HEK293 (cell line): ENCODE measurements around the gene RASGRF2.
A peak's percentile ranks its signal among the peaks of the same experiment; 100 is the strongest.

Source experiments
- CTCF ChIA-PET: fragments of 350-600 bp; formaldehyde crosslinking; extraction: SDS; loops from one replicate; lab custom pipeline; 2021; ENCODE audit warnings: antibody characterized with exemption; lab: Yijun Ruan, JAX
- POLR2A ChIA-PET: fragments of 300-600 bp; formaldehyde crosslinking; extraction: SDS; loops from one replicate; lab custom pipeline; 2020; ENCODE audit warnings: antibody characterized with exemption, inconsistent platforms; lab: Yijun Ruan, JAX
- H3K27ac ChIP-seq: fragments of 200-500 bp; sonication (Bioruptor generic); 2 replicates; pipeline ENCODE4 v1.5.1; 2014; ENCODE audit warnings: low read depth, low read length, control low read depth, inconsistent platforms; ENCODE audit errors: extremely low read depth
- H3K36me3 ChIP-seq, 2 experiments: fragments of 200-500 bp in 1 of 2; sonication (Bioruptor generic) in 1 of 2; 1 replicate in 1 of 2; 2 replicates in 1 of 2; pipeline ENCODE4 v1.5.1; 2014 to 2017; ENCODE audit warnings: inconsistent platforms in 2 of 2, low read length in 2 of 2; ENCODE audit not compliant: control insufficient read depth in 2 of 2, insufficient read depth in 1 of 2
- H3K4me1 ChIP-seq: fragments of 200-500 bp; sonication (Bioruptor generic); 2 replicates; pipeline ENCODE4 v1.5.1; 2014; ENCODE audit warnings: mild to moderate bottlenecking, low read length, inconsistent platforms; ENCODE audit not compliant: control insufficient read depth, insufficient read depth
- H3K4me3 ChIP-seq: 2 replicates; pipeline ENCODE4 v1.5.1; 2011; ENCODE audit warnings: low read depth, mild to moderate bottlenecking, control low read depth, low read length, moderate library complexity
- H3K9me3 ChIP-seq: fragments of 200-500 bp; sonication (Bioruptor generic); 2 replicates; pipeline ENCODE4 v1.5.1; 2014; ENCODE audit warnings: low read depth, low read length, inconsistent platforms; ENCODE audit not compliant: control insufficient read depth, insufficient read depth
- GLI4 ChIP-seq: fragments of 450-650 bp; formaldehyde crosslinking; IDR thresholded peaks from 2 replicates; pipeline ENCODE4 v1.5.1; 2016; ENCODE audit warnings: missing biosample characterization, missing genetic modification characterization
- MEIS1 ChIP-seq: sonication (generic); formaldehyde crosslinking; IDR thresholded peaks from 2 replicates; pipeline ENCODE4 v1.8.1; 2022; ENCODE audit warnings: missing genetic modification reagents, mild to moderate bottlenecking, borderline replicate concordance
- YY1 ChIP-seq: fragments of 450-650 bp; formaldehyde crosslinking; IDR thresholded peaks from 2 replicates; pipeline ENCODE4 v1.5.1; 2018; ENCODE audit warnings: missing biosample characterization, missing genetic modification characterization
- ZIC2 ChIP-seq: fragments of 450-650 bp; formaldehyde crosslinking; IDR thresholded peaks from 2 replicates; pipeline ENCODE4 v1.5.1; 2016; ENCODE audit warnings: missing biosample characterization, missing genetic modification characterization
- ZNF169 ChIP-seq: fragments of 450-650 bp; formaldehyde crosslinking; IDR thresholded peaks from 2 replicates; pipeline ENCODE4 v1.5.1; 2016; ENCODE audit warnings: missing biosample characterization, missing genetic modification characterization
- ZNF23 ChIP-seq: fragments of 450-650 bp; formaldehyde crosslinking; IDR thresholded peaks from 2 replicates; pipeline ENCODE4 v1.5.1; 2016; ENCODE audit warnings: missing biosample characterization, missing genetic modification characterization, borderline replicate concordance
- ZNF239 ChIP-seq: fragments of 450-650 bp; formaldehyde crosslinking; IDR thresholded peaks from 2 replicates; pipeline ENCODE4 v1.5.1; 2016; ENCODE audit warnings: missing biosample characterization, missing genetic modification characterization
- ZNF266 ChIP-seq: fragments of 450-650 bp; formaldehyde crosslinking; IDR thresholded peaks from 2 replicates; pipeline ENCODE4 v1.5.1; 2016; ENCODE audit warnings: missing biosample characterization, missing genetic modification characterization, low read depth
- ZNF292 ChIP-seq: fragments of 450-650 bp; formaldehyde crosslinking; IDR thresholded peaks from 2 replicates; pipeline ENCODE4 v1.5.1; 2016; ENCODE audit warnings: low read depth, missing biosample characterization, missing genetic modification characterization, borderline replicate concordance
- ZNF600 ChIP-seq: fragments of 450-650 bp; formaldehyde crosslinking; IDR thresholded peaks from 2 replicates; pipeline ENCODE4 v1.5.1; 2016; ENCODE audit warnings: missing biosample characterization, missing genetic modification characterization
- ZNF660 ChIP-seq: fragments of 450-650 bp; IDR thresholded peaks from 2 replicates; pipeline ENCODE4 v1.5.1; 2018; ENCODE audit warnings: missing biosample characterization, mild to moderate bottlenecking, missing genetic modification characterization
- ZNF747 ChIP-seq: fragments of 450-650 bp; formaldehyde crosslinking; IDR thresholded peaks from 2 replicates; pipeline ENCODE4 v1.5.1; 2016; ENCODE audit warnings: missing biosample characterization, missing genetic modification characterization
- ZXDB ChIP-seq: fragments of 450-650 bp; formaldehyde crosslinking; IDR thresholded peaks from 2 replicates; pipeline ENCODE4 v1.5.1; 2016; ENCODE audit warnings: missing biosample characterization, missing genetic modification characterization
- TF ChIP-seq, protein P1 (sequence below): sonication (generic); formaldehyde crosslinking; IDR thresholded peaks from 2 replicates; pipeline ENCODE4 v1.8.1; 2022; ENCODE audit warnings: mild to moderate bottlenecking, moderate library complexity, missing genetic modification reagents
- TF ChIP-seq, protein P2 (sequence below): fragments of 450-650 bp; formaldehyde crosslinking; IDR thresholded peaks from 2 replicates; pipeline ENCODE4 v1.5.1; 2016; ENCODE audit warnings: missing biosample characterization, missing genetic modification characterization
- TF ChIP-seq, protein P3 (sequence below): fragments of 450-650 bp; formaldehyde crosslinking; IDR thresholded peaks from 2 replicates; pipeline ENCODE4 v1.5.1; 2016; ENCODE audit warnings: missing biosample characterization, missing genetic modification characterization
- TF ChIP-seq, protein P4 (sequence below): fragments of 450-650 bp; formaldehyde crosslinking; IDR thresholded peaks from 2 replicates; pipeline ENCODE4; 2016; ENCODE audit warnings: missing biosample characterization, missing genetic modification characterization
- TF ChIP-seq, protein P5 (sequence below): fragments of 450-650 bp; formaldehyde crosslinking; IDR thresholded peaks from 2 replicates; pipeline ENCODE4 v1.5.1; 2016; ENCODE audit warnings: missing biosample characterization, missing genetic modification characterization
- TF ChIP-seq, protein P6 (sequence below): IDR thresholded peaks from 2 replicates; pipeline ENCODE4 v1.6.1; 2011; ENCODE audit warnings: mild to moderate bottlenecking, low read depth, low read length, borderline replicate concordance

RASGRF2 gene

GRCh38 chr5:81140943-81141342, 180.8 kb downstream of the RASGRF2 start:
- H3K9me3 ChIP-seq = no peaks in the 10 kb centered on the region
- H3K27ac ChIP-seq = no peak overlapping the region

GRCh38 chr5:81142108-81142507, 181.9 kb downstream of the RASGRF2 start:
- POLR2A ChIA-PET = interaction anchor here (0.6 kb wide), 1 partner anchor 368 kb away, joined by 3 read pairs; no protein-coding TSS in a partner anchor
- H3K9me3 ChIP-seq = no peaks in the 10 kb centered on the region
- H3K27ac ChIP-seq = no peak overlapping the region
- peaks cover 11% of the 10 kb centered on the region for H3K4me1 ChIP-seq
- H3K4me3 ChIP-seq = no peak overlapping the region
- CTCF ChIA-PET = no interaction called here
- no peaks in the 10 kb centered on the region for H3K36me3 ChIP-seq
- TF ChIP-seq, protein P1, sequence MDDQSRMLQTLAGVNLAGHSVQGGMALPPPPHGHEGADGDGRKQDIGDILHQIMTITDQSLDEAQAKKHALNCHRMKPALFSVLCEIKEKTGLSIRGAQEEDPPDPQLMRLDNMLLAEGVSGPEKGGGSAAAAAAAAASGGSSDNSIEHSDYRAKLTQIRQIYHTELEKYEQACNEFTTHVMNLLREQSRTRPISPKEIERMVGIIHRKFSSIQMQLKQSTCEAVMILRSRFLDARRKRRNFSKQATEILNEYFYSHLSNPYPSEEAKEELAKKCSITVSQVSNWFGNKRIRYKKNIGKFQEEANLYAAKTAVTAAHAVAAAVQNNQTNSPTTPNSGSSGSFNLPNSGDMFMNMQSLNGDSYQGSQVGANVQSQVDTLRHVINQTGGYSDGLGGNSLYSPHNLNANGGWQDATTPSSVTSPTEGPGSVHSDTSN (CRISPR knock-in tag) = no peak
- TF ChIP-seq, protein P2, sequence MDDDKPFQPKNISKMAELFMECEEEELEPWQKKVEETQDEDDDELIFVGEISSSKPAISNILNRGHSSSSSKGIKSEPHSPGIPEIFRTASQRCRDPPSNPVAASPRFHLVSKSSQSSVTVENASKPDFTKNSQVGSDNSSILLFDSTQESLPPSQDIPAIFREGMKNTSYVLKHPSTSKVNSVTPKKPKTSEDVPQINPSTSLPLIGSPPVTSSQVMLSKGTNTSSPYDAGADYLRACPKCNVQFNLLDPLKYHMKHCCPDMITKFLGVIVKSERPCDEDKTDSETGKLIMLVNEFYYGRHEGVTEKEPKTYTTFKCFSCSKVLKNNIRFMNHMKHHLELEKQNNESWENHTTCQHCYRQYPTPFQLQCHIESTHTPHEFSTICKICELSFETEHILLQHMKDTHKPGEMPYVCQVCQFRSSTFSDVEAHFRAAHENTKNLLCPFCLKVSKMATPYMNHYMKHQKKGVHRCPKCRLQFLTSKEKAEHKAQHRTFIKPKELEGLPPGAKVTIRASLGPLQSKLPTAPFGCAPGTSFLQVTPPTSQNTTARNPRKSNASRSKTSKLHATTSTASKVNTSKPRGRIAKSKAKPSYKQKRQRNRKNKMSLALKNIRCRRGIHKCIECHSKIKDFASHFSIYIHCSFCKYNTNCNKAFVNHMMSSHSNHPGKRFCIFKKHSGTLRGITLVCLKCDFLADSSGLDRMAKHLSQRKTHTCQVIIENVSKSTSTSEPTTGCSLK (tag by site-specific recombination) = no peak
- TF ChIP-seq ZNF600 (tag by site-specific recombination) (no peak), GLI4 (tag by site-specific recombination) (no peak), ZNF169 (tag by site-specific recombination) (no peak), ZNF747 (tag by site-specific recombination) (no peak), ZNF292 (tag by site-specific recombination) (no peak), ZNF660 (tag by site-specific recombination) (no peak), ZIC2 (tag by site-specific recombination) (no peak), MEIS1 (CRISPR knock-in tag) (no peak), ZNF266 (tag by site-specific recombination) (no peak), ZNF23 (tag by site-specific recombination) (no peak), ZNF239 (tag by site-specific recombination) (no peak), YY1 (no peak), ZXDB (tag by site-specific recombination) (no peak)
- TF ChIP-seq, protein P3, sequence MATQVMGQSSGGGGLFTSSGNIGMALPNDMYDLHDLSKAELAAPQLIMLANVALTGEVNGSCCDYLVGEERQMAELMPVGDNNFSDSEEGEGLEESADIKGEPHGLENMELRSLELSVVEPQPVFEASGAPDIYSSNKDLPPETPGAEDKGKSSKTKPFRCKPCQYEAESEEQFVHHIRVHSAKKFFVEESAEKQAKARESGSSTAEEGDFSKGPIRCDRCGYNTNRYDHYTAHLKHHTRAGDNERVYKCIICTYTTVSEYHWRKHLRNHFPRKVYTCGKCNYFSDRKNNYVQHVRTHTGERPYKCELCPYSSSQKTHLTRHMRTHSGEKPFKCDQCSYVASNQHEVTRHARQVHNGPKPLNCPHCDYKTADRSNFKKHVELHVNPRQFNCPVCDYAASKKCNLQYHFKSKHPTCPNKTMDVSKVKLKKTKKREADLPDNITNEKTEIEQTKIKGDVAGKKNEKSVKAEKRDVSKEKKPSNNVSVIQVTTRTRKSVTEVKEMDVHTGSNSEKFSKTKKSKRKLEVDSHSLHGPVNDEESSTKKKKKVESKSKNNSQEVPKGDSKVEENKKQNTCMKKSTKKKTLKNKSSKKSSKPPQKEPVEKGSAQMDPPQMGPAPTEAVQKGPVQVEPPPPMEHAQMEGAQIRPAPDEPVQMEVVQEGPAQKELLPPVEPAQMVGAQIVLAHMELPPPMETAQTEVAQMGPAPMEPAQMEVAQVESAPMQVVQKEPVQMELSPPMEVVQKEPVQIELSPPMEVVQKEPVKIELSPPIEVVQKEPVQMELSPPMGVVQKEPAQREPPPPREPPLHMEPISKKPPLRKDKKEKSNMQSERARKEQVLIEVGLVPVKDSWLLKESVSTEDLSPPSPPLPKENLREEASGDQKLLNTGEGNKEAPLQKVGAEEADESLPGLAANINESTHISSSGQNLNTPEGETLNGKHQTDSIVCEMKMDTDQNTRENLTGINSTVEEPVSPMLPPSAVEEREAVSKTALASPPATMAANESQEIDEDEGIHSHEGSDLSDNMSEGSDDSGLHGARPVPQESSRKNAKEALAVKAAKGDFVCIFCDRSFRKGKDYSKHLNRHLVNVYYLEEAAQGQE (tag by site-specific recombination) = no peak
- TF ChIP-seq, protein P4, sequence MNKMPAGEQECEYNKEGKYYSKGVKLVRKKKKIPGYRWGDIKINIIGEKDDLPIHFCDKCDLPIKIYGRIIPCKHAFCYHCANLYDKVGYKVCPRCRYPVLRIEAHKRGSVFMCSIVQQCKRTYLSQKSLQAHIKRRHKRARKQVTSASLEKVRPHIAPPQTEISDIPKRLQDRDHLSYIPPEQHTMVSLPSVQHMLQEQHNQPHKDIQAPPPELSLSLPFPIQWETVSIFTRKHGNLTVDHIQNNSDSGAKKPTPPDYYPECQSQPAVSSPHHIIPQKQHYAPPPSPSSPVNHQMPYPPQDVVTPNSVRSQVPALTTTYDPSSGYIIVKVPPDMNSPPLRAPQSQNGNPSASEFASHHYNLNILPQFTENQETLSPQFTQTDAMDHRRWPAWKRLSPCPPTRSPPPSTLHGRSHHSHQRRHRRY (tag by site-specific recombination) = no peak

More at GRCh38 chr5:81140943-81141342, 180.8 kb downstream of the RASGRF2 start:
- peaks cover 5% of the 10 kb centered on the region; the same call in 1 of the 2 replicates for H3K4me1 ChIP-seq
- H3K4me3 ChIP-seq = no peak overlapping the region
- no peaks in the 10 kb centered on the region for H3K36me3 ChIP-seq
- POLR2A ChIA-PET = no interaction called here
- TF ChIP-seq, protein P5, sequence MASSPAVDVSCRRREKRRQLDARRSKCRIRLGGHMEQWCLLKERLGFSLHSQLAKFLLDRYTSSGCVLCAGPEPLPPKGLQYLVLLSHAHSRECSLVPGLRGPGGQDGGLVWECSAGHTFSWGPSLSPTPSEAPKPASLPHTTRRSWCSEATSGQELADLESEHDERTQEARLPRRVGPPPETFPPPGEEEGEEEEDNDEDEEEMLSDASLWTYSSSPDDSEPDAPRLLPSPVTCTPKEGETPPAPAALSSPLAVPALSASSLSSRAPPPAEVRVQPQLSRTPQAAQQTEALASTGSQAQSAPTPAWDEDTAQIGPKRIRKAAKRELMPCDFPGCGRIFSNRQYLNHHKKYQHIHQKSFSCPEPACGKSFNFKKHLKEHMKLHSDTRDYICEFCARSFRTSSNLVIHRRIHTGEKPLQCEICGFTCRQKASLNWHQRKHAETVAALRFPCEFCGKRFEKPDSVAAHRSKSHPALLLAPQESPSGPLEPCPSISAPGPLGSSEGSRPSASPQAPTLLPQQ (tag by site-specific recombination) = peak; percentile 57; the same call in 1 of the 2 replicates
- TF ChIP-seq, protein P6, sequence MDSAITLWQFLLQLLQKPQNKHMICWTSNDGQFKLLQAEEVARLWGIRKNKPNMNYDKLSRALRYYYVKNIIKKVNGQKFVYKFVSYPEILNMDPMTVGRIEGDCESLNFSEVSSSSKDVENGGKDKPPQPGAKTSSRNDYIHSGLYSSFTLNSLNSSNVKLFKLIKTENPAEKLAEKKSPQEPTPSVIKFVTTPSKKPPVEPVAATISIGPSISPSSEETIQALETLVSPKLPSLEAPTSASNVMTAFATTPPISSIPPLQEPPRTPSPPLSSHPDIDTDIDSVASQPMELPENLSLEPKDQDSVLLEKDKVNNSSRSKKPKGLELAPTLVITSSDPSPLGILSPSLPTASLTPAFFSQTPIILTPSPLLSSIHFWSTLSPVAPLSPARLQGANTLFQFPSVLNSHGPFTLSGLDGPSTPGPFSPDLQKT = no peak
- CTCF ChIA-PET = no interaction called here
